OCI-LY3 (cell line): ENCODE data around the gene BHLHE40.

Source experiments
- H2AFZ ChIP-seq: fragments of 200-600, 300-600 bp; shearing (Covaris generic); 2 replicates; pipeline ENCODE4 v1.6.0; 2014; ENCODE audit warnings: antibody characterized with exemption, low read depth, low read length
- H3K27ac ChIP-seq: fragments of 200-600, 300-600 bp; sonication (generic); 2 replicates; pipeline ENCODE4 v1.5.1; 2014; ENCODE audit warnings: mild to moderate bottlenecking, low read length, moderate library complexity, mixed read lengths
- H3K27me3 ChIP-seq: fragments of 200-600, 300-600 bp; sonication (generic); 2 replicates; pipeline ENCODE4 v1.6.1; 2014; ENCODE audit warnings: low read depth, low read length, mixed read lengths
- H3K36me3 ChIP-seq: fragments of 200-600, 300-600 bp; sonication (generic); replicated peaks from 2 replicates; pipeline ENCODE3; 2014; ENCODE audit warnings: low read depth, low read length, mixed read lengths
- H3K4me1 ChIP-seq: fragments of 300-600, 200-600 bp; sonication (generic); 2 replicates; pipeline ENCODE4 v1.6.1; 2014; ENCODE audit warnings: low read length, mixed read lengths
- H3K4me2 ChIP-seq: fragments of 200-600, 300-600 bp; sonication (generic); 2 replicates; pipeline ENCODE4 v1.6.1; 2014; ENCODE audit warnings: low read length, mixed read lengths
- H3K4me3 ChIP-seq: fragments of 300-600, 200-600 bp; sonication (generic); 2 replicates; pipeline ENCODE4 v1.5.1; 2014; ENCODE audit warnings: antibody characterized with exemption, mild to moderate bottlenecking, low read length, moderate library complexity
- H3K79me2 ChIP-seq: fragments of 300-600, 200-600 bp; shearing (Covaris generic); 2 replicates; pipeline ENCODE4 v1.6.1; 2014; ENCODE audit warnings: mild to moderate bottlenecking, low read length, mixed read lengths
- H3K9ac ChIP-seq: fragments of 300-600, 200-600 bp; shearing (Covaris generic); 2 replicates; pipeline ENCODE4 v1.6.0; 2014; ENCODE audit warnings: mild to moderate bottlenecking, low read length, moderate library complexity
- H3K9me3 ChIP-seq: fragments of 200-600, 300-600 bp; shearing (Covaris generic); 2 replicates; pipeline ENCODE4 v1.6.1; 2014; ENCODE audit warnings: low read length, mixed read lengths; ENCODE audit not compliant: insufficient read depth
- H4K20me1 ChIP-seq: fragments of 200-600, 300-600 bp; sonication (generic); 2 replicates; pipeline ENCODE4 v1.6.1; 2016; ENCODE audit warnings: low read length, mixed read lengths; ENCODE audit not compliant: insufficient read depth
- CTCF ChIP-seq: fragments of 200-600, 300-600 bp; sonication (generic); IDR thresholded peaks from 2 replicates; pipeline ENCODE4 v1.5.1; 2014; ENCODE audit warnings: antibody characterized with exemption, low read length, low read depth
- EZH2phosphoT487 ChIP-seq: fragments of 200-600 bp; shearing (Covaris generic); IDR thresholded peaks from 2 replicates; pipeline ENCODE4 v1.6.1; 2018; ENCODE audit warnings: antibody characterized with exemption, mixed run types, low read depth

BHLHE40 gene

GRCh38 chr3:5030152-5030551 lies 50.9 kb downstream of the BHLHE40 start:
- Histone ChIP-seq H3K4me2 (no peak overlapping the region), H3K4me1 (peaks cover 27% of the 10 kb centered on the region), H3K9me3 (no peaks in the 10 kb centered on the region), H3K27me3 (peaks cover 16% of the 10 kb centered on the region), H2AFZ (no peak overlapping the region), H4K20me1 (no peaks in the 10 kb centered on the region), H3K79me2 (no peaks in the 10 kb centered on the region), H3K36me3 (no peaks in the 10 kb centered on the region), H3K4me3 (no peak overlapping the region), H3K27ac (no peak overlapping the region), H3K9ac (no peak overlapping the region)
- TF ChIP-seq EZH2phosphoT487: no peak
- no peak for TF ChIP-seq CTCF

- no peaks in the 10 kb centered on the region for H4K20me1 ChIP-seq
- H3K27ac ChIP-seq: no peak overlapping the region
- H3K4me3 ChIP-seq: no peak overlapping the region
- H3K9me3 ChIP-seq: no peaks in the 10 kb centered on the region
- H3K36me3 ChIP-seq: no peaks in the 10 kb centered on the region
- H3K9ac ChIP-seq: no peak overlapping the region
- H3K4me1 ChIP-seq: peaks cover 28% of the 10 kb centered on the region
- peaks cover 19% of the 10 kb centered on the region for H3K27me3 ChIP-seq
- no peak overlapping the region for H2AFZ ChIP-seq
- H3K79me2 ChIP-seq: no peaks in the 10 kb centered on the region
- TF ChIP-seq CTCF: no peak
- no peak for TF ChIP-seq EZH2phosphoT487
- H3K4me2 ChIP-seq: no peak overlapping the region
Observed at GRCh38 chr3:5032844-5033243, 53.6 kb downstream of the BHLHE40 start.
